NCI-H1417 treated with DMSO at 0.1 percent for 48 hours (cell line): ENCODE measurements around the gene TSPAN5.

ENCODE experiments used
- DNase-seq: peaks from one replicate; lab custom pipeline; 2025; lab: John Stamatoyannopoulos, UW

Gene TSPAN5

DNA sequence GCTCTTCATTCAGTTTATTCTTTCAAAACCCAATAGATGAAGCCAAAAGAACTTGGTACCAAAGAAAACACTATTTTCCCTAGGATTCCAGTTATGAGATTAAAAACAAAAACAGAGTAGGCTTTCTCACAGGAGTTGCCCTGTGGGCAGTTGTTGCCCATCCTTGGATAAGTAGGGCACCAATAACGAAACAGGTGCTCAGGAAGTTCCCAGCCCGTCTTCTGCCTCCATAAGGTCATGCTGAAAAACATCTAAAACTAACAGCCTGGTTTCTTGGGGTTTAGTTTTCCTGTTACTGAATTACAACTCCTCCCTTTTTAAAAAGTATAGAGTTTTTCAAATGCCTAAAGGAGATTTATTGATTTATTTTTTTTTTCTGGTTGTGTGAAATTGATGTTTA, 14.7 kb downstream of the TSPAN5 start:
- DNase-seq, result no peak

DNA sequence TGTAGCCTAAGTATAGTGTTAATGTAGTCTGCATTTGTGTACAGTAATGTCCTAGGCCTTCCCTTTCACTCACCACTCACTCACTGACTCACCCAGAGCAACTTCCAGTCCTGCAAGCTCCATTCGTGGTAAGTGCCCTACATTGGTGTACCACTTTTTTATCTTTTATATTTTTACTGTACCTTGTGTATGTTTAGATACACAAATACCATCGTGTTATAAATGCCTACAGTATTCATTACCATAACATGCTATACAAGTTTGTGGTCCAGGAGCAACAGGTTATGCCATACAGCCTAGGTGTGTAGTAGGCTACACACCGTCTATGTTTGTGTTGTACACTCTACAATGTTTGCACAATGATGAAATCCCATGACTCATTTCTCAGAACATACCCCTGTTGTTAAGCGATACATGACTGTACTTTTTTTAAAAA, 15.4 kb downstream of the TSPAN5 start:
- DNase-seq, result no peak

DNA sequence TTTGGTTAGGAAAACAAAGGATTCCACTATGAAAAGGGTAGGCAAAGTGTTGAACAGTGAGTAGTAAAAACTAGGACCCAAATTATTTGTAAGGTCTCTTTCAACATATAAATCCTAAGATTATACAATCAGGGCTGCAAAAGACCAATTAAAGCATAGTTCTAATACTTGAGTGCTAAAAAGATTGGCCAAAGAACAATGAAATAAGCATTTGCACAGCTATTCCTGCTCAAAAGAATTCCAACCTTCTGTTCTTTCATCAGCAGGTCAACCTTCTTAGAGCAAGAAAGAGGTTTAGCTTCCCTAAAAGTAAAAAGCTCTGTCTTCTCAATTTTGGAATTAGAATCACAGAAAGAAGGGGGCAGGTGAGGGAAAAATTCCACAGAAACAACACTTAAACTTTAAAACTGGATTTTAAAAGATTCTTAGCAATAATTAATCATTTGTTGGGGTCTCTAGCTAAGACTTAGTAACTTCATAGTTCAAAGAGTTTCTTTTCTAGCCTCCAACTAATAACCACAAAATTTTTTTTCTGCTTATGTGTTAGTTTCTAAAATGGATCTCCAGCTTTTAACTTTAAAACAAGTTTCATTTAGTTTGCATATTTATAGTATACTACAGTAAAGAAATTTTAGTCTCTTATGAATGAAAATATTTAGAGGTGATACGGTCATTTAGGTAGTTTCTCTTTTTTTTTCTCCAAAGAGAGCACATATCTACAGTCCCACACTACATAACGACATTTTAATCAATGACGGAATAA, 16.3 kb downstream of the TSPAN5 start:
- DNase-seq, result no peak

DNA sequence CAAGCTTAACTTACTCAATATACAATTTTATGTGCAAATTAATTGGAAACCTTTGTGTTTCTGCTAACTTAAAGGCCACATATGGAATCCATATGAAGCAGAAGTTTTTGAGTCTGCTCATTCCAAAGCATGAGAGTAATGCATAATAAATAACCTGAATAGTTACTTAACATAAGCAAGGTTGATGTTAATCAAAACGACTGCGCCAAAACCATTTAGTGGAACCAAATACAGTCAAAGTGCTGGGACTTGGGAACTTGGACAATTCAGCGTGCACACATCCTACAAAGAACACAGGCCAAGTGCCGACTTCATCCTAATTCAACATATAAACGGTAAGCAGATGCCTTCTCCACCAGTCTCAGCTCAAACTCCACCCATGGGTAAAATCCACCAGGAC, 17.0 kb downstream of the TSPAN5 start:
- no peak for DNase-seq

DNA sequence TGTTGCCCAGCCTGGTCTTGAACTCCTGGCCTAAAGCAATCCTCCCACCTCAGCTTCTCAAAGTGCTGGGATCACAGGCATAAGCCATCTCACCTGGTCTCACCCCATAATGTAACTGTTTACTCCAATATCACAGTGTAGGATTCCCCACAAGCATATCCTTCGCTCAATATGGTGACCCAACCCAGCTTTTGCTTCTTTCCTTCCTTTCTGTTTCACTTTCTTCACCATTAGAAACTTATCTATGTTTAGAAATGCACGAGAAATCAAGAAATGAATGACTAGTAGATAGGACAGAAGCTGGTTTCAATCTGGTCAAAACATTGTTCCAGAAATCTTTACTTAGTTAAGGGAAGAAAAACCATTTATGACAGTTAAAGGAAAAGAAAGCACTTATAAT, 18.9 kb downstream of the TSPAN5 start:
- no peak for DNase-seq

DNA sequence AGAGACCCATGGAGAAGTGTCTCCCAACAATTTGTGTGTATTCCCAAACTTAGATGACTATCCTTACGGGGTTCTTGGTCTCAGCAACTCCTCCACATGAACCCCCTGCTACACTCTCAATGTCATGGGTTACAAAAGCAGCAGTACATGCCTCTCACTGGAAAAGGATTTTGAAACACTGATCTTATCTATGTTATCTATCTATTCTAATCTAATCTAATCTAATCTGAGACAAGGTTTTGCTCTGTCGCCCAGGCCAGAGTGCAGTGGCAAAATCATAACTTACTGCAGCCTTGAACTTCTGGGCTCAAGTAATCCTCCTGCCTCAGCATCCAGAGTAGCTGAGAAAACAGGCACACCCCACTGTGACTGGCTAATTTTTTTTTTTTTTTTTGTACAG, 19.3 kb downstream of the TSPAN5 start:
- no peak for DNase-seq

DNA sequence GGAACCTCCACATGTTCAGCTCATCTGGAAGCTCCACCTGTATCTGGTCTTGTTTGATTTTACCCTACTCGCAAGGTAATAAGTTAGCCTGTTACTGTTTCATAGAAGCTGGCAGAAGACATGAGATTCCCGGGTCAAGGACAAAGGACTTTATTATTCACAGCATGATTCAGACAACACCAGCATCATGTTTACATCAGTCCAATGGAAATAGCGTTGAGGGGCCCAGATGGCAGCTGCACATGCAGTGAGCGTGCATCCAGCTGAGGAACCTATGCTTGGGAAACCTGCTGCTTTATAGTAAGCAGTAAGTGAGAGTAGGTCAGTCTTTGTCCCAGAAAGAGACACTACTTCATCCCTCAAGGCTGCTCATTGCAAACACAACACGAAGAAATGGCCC, 19.8 kb downstream of the TSPAN5 start:
- DNase-seq, result no peak

DNA sequence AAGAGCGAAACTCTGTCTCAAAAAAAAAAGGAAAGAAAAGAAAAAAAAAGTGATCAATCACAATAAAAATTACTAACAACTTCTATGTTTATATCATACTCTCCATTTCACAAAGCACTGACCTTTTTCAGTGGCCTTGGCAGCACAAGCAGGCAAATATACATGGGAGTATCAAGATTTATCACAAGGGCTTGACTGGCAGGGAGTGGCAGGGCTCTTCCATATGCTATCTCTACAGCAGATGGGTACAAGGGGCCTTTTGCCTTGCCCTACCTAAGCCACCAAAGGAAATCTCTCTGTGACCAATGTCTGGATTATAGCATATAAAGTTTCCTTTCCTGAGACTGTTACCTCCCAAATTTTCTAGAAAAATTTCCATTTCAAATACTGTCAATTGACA, 24.4 kb downstream of the TSPAN5 start:
- DNase-seq, result no peak

DNA sequence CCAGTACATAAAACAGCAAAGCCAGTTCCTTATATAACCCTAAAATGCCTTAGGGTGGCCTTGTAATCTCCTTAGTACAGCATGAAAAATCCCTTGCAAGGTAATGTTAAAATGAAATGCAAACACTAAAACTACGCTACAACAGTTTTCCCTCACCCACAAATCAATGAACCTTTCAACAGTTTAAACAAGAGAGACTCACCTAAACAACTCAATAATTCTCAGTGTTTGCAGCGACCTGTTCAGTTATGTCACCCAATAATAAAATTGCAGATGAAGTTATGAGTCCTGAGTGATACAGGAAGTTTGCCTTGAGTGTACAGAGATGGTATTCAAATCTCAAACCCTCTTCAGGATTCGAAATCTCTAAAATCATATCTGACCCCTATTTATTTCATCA, 25.3 kb downstream of the TSPAN5 start:
- no peak for DNase-seq

DNA sequence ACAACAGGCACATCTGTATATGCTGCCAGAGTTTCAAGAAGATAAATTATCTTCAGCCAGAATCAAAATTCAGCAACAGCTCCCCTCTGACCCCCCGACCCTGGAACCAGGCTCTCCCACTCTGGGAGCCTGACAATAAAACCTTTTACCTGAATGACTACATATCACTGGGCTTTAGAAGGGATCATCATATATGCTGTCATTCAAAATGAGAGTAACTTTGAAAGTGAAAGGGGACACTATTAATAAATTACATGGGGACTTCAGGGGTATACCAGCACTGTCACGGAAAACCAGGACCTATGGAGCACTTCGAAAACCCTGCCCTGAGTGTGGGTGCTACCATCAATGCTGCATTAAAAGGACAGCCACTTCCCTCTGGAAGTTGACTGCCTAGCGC, 26.2 kb downstream of the TSPAN5 start:
- no peak for DNase-seq

DNA sequence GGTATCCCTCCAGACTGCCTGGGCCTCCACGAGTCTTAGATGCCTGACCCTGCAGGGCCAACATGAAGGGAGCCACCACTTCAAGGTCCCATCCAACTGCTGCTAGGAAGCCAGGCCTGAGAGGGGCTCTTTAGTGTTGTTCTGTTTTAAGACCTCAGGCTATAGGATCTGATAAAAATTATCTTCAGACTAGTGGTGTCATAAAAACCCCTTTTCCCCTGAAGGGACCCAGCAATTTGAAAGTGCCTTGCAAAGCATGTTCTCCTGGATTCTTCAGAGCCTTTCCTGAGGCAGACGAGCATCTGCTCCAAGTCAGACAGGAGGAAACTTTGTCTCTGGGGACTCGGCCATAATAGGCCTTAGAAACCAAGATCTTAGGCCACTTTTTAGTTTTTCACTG, 26.9 kb downstream of the TSPAN5 start:
- no peak for DNase-seq

DNA sequence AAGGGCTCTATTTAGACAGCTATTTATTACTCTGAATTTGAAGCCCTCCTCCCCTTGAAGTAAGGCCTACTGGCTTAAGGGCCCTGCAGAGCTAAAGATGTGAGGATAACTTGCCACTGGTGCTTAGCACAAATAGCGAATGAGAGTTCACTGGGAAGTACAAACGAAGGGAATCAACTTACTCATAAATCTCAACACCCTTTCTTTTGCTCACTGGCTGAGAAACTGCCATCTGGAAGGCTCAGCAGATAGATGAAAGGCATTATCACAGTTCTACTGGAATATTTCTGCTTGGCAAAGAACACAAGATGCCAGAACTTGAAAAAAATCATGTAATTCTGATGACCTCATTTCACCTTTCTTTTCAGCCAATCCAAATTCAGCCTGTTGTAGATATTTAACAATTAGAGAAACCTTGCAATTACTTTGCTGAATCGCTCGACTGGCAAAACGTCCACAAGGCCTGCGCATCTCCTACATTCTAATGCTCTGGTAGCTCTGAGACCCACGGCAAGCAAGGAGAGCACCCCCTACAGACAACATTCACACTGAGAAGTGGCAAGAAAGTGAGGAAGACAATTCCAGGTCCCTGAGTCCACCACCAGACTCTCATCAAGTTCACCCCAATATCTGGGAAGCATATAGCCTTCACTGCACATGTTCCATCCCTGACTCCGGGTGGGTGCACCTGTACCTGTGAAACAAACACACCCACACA, 27.5 kb downstream of the TSPAN5 start:
- DNase-seq, result no peak

DNA sequence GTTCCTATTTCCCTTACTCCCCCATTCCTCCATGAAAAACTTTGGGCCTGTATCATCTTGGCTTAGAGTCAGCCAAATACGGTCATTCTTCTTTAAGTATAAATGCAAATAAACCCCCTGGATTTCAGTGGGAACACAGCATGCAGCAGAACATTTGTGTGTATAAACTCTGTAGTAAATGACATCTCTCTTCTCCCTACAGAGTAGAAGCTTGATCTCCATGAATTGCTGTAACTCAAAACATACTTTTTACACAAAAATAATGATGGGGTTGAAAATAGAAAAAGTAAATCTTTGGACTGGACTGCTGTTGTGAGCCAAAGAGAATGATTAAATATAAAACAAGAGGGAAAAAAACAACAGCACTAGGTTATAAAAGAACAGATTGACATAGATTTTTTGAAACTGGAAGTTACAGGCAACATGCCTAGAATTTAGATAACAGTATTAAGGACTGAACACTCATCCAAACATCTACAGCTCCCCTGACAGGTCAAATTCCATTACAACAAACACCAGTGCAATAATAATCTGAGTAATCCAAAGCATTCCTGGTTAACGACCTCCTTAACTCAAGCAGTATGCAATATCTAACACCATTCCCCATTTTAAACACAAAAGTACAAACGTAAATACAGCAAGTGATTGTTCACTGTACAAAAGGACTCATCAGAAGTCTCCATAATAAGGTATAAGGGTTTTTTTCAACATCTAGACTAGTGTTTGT, 30.7 kb downstream of the TSPAN5 start:
- no peak for DNase-seq

DNA sequence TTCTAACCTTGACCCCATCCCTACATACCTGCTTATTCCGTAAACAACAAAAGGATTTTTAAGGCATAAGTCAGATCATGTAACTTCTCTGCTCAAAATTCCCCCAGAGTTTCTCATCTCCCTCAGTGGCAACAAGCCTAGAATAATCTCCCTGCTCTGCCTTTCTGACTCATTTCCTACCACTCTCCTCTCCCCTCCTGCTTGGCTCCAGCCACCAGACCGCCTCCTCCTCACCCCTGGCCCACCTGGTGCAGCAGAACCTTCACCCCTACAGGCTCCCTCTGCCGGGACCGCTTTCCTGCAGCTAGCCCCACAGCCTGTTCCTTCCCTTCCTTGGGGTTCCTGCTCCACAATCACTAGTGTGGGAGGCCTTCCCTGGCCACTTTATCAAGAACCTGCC, 32.1 kb downstream of the TSPAN5 start:
- DNase-seq, result no peak

DNA sequence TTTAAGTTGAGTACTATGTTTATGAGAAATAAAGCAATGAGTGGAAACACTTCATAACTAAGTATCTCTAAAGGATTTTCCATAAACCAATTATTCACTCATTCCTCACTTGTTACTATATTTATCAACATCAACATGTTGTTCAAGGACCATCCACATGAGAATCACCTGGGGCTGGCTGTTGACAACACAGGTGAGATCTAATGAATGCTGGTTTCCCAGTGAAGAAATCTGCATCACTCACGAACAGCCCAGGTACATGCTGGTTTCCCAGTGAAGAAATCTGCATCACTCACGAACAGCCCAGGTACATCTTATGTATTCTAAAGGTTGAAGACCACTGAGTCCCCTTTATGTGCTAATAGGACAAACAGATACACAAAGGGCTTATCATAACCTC, 32.5 kb downstream of the TSPAN5 start:
- DNase-seq, result no peak

DNA sequence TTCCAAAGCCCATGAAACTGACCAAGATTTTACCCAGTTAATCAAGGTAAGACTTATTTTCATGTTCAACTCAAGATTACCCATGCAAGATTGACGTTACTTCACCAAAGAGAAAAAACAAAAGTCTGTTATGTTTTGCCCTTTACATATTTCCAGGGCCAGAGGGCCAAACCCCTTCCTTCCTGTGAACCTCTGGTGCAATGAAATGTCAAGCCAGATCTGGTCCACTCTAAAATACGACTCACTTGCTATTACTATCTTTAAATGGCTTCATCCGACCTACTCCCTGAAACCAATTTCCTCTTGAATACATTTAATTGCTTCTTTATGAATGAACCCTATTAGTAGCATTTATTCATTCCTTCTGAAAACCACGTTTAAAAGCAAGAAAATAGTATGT, 33.0 kb downstream of the TSPAN5 start:
- DNase-seq, result no peak

DNA sequence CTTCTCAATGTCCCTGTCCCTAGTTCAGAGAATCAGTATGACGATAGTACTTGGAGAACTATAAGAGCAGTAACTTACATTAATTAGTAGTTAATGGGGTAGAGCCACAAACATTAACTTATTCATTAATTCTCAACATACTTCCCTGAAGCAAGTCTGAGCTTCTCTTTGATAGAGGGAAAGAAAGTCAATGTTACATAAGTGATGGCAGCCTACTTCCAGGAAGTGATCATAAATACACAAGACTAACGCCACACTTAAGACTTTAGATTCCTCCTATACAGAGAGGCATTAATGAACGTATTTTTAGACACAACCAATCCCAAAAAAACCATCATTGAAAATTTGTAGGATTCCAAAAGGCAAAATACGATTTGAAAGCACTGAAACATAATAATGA, 33.8 kb downstream of the TSPAN5 start:
- no peak for DNase-seq

DNA sequence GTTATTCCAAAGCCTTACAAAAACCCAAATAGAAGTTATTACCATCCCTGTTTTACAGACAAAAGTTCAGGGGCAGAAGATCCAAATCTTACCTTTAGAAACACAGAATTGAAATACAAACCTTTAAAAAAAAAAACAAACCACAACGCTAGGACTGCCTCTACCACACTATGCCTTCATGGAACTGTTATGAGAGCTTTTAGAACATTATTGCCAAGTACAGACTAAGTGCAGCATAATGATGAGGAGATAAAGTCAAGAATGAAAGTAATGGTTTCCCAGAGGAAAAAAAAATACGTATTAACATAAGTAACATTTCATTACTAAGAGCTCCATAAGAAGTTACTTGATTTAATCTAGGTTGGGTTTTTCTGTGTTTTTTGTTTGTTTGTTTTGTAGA, 34.3 kb downstream of the TSPAN5 start:
- DNase-seq, result no peak

DNA sequence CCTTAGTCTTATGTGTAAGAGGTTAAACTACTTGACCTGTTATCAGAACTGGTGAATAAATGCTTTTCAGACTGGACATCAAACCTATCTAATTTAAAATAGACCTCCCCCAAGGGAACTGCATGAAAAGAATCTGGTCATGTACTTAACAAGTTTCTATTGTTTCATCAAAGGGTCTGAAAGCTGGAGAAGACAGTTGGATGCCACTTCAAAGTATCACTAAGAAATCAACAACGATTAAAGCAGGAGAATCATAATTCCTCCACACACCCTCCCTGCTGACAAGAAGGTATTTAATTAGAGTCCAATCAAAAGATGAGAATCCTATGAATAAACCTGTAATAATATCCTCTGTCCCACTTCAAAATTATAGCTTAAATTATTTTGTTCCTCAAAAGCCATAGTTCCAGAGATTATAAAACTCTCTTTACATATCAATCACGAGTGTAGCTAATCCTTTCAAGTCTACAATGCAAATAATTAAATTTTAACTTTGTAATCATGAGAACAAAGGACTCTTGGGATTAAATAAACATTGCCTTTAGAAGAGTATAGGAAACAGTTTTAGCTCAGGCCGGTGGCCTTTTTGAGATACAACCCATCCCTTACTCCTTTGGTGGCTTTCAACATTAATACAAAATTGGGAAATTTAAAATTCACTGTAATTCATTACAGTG, 35.1 kb downstream of the TSPAN5 start:
- no peak for DNase-seq

DNA sequence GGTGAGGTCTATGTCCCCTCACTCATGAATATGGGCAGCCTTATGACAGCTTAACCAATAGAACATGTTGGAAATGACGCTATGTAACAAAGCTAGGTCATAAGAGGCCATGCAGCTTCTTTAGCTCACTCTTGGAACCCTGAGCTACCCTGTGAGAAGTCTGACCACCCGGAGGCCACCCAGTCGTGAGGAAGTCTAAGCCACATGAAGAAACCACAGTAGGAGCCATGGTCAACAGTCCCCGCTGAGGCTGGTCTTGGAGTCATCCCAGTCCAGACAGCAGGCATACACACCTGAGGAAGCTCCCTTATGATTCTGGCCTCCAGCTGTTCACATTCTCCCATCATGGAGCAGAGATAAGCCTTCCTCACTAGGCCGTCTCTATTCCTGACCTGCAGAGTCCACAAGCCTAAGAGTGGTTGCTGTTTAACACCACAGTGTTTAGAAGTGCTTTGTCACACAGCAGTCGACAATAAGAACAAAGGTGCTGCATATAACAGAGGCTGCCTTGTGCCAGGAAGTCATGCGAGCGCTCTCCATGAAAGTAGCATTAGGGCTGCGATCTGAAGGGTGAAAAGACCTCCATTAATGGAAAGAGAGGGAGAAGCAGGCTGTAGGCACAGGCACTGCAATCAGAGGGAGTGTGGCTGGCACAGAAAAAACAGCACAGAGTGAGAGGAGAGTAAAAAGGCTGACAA, 38.2 kb downstream of the TSPAN5 start:
- DNase-seq, result no peak

DNA sequence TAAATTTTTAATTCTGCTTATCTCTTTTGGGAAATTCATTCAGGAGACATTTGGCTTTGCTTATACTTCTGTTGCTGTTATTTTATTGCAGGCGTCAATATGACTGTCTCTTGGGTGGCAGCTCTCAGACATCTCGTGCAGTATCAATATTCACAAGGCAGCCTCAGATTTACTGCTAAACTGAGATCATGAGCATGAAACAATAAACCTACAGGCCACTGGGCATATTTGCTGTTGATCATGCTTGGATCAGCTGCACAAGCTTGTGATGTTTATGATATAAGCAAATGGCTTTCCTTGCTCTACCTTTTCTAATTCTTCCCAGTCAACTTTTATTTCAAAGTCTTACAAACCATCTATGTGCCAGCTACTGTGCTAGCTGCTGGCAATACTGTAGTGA, 39.2 kb downstream of the TSPAN5 start:
- no peak for DNase-seq

DNA sequence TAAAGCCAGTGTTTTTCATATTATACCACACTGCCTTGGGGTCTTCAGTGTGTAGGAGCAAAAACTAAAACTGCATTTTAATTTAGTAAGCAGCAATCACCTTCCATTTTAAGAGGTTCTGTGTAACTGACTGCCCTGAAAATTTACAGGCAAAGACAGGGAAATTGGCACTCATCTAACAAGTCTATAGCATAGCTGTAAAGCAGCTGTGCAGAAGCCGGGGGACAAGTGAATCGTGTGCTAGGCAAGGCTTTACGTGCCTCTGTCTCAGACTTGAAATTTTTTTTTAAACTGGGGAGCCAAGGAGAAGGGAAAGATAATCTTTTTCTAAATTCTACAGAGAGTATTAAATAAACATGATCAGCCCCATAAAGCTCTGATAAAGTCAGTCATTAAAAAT, 39.7 kb downstream of the TSPAN5 start:
- no peak for DNase-seq
